ENCODE measurements around the gene WNT5A.

GRCh38 chr3:55471522-55472280 is 15.4 kb downstream of the WNT5A start:
- TF ChIP-seq YY1 (IDR thresholded peaks at IDR 0.05; ENCODE audit: low read depth) (no peak), REST (IDR thresholded peaks at IDR 0.05; ENCODE audit: low read depth) (no peak)

Measured in Ishikawa (cell line).